HUES48 (cell line): Measurements from ENCODE around the gene NAP1L5.

Experiments used
- H3K27ac ChIP-seq: one replicate; pipeline ENCODE4 v1.7.0; 2013; ENCODE audit warnings: low read depth, low read length, inconsistent platforms
- H3K27me3 ChIP-seq: 2 replicates; pipeline ENCODE4 v1.6.1; 2013; ENCODE audit warnings: mild to moderate bottlenecking, low read length; ENCODE audit not compliant: control insufficient read depth, insufficient read depth
- H3K36me3 ChIP-seq: 2 replicates; pipeline ENCODE4 v1.6.1; 2013; ENCODE audit warnings: low read length; ENCODE audit not compliant: control insufficient read depth, insufficient read depth
- H3K4me1 ChIP-seq: 2 replicates; pipeline ENCODE4 v1.6.1; 2013; ENCODE audit warnings: mild to moderate bottlenecking, low read length; ENCODE audit not compliant: control insufficient read depth, insufficient read depth
- H3K4me3 ChIP-seq: 2 replicates; pipeline ENCODE4 v1.5.1; 2013; ENCODE audit warnings: mild to moderate bottlenecking, low read depth, low read length
- H3K9ac ChIP-seq: 2 replicates; pipeline ENCODE4 v1.6.1; 2013; ENCODE audit warnings: mild to moderate bottlenecking, low read depth, low read length, moderate library complexity
- H3K9me3 ChIP-seq: 2 replicates; pipeline ENCODE4 v1.6.1; 2013; ENCODE audit warnings: low read length; ENCODE audit not compliant: control insufficient read depth, insufficient read depth

The NAP1L5 gene

DNA sequence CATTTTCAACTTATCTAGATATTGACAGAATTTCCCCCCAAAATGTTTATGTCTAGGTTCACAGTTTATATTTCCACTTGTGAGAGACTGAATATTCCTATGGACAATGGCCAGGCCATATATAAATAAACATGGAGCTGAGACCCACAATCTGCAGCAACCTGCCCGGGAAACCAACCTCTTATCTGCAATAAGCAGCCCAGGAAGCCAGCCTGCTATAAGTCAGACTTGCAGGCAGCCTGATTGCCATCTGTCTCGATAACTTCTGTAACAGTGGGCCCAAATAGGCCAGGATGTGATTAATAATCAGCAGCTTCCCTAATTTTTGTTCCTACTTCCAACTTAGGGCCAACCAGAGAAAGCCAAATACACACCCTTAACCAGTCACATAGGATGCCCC lies 5.2 kb upstream of the NAP1L5 start:
- H3K9me3 ChIP-seq, result no peaks in the 10 kb centered on the region

DNA sequence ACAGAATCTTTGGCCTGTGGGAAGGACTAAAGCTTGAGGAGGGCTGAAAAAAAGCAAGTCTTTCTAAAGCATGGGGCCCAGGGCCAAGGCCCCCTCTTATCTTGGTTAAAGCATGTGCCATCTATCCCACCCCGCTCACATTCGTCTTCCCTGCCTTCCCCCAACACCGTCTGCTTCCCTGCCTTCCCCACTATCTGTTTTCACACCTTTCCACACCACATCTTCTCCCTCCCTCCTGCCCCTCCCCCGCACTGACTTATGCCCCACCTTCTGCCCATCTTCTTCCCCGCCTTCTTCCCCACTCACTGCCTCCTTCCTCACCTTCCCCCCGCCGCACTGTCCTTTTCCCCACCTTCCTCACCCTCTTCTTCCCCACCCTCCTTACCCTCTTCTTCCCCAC lies 890 bp upstream of the NAP1L5 start:
- Histone ChIP-seq H3K27me3 (no peaks in the 10 kb centered on the region), H3K4me1 (no peaks in the 10 kb centered on the region), H3K36me3 (no peaks in the 10 kb centered on the region), H3K9me3 (no peaks in the 10 kb centered on the region), H3K9ac (no peak overlapping the region), H3K4me3 (no peak overlapping the region), H3K27ac (no peak overlapping the region)

More for the DNA sequence above, 5.2 kb upstream of the NAP1L5 start:
- H3K27ac ChIP-seq, result no peak overlapping the region
- no peaks in the 10 kb centered on the region for H3K36me3 ChIP-seq
- no peak overlapping the region for H3K4me3 ChIP-seq
- 0 out of 2 replicates have a peak, but pooled peaks cover 3% of the 10 kb centered on the region for H3K4me1 ChIP-seq
- H3K9ac ChIP-seq, result no peak overlapping the region
- no peaks in the 10 kb centered on the region for H3K27me3 ChIP-seq

DNA sequence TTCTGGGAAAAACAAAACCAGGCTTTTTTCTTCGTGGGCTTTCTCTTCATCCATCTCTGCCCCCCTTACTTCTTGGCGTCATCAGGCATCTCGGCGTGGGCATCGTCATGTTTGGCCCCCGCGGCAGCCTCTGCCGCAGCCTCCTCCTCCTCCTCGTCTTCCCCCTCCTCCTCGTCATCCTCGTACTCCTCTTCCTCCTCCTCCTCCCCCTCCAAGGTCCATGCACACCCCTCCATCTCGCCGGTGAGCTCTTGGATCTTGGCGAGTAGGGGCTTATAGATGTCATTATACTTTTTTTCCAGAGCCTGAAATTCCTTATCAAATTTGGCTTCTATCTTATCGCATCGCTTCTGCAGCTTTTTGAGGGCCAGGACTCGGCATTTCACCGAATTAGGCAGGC lies 488 bp downstream of the NAP1L5 start:
- H3K36me3 ChIP-seq, result no peaks in the 10 kb centered on the region
- H3K9me3 ChIP-seq, result no peaks in the 10 kb centered on the region
- H3K27ac ChIP-seq, result no peak overlapping the region
- no peaks in the 10 kb centered on the region for H3K4me1 ChIP-seq
- peak overlapping the region; percentile 75 for H3K4me3 ChIP-seq
- H3K27me3 ChIP-seq, result no peaks in the 10 kb centered on the region
- H3K9ac ChIP-seq, result no peak overlapping the region

DNA sequence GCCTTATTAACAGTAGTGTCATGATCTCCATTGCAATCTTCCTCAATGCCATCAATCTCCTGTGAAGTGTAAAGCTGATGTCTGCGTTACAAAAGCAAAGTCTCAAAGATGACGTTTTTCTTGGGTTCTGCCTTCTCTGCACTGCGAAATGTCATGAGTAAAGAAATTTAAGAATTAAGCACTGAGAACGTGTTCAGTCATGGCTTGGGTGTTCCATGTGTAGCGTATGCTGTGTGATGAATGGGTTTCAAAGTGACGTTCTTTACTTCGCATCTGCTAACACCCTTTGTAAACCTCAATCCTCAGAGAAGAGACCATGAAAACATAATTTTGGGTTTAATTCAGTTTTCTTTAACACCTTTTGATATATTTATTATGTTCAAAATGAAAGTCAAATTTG lies 999 bp downstream of the NAP1L5 start:
- Histone ChIP-seq H3K27me3 (no peaks in the 10 kb centered on the region), H3K9ac (no peak overlapping the region)

DNA sequence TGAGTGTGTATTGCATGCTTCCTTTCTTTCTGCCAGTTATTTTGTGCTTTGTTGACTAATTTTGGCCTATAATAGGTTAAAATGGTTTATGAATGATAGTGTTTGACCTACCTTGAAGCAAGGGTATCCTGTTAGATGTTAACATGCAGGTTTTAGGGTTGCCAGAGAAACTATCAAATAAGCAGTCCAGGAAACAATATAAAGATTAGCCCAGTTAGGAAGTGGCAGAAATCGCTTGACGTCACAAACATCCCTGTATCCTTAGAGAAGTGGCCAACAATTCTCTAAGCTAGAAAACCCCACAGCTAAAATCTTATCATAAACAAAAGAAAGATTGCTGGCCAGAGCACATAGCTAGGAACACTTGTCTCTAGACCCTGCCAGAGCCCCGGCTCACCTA lies 3.8 kb downstream of the NAP1L5 start:
- Histone ChIP-seq H3K4me1 (0 out of 2 replicates have a peak, but pooled peaks cover 4% of the 10 kb centered on the region), H3K36me3 (no peaks in the 10 kb centered on the region), H3K27me3 (no peaks in the 10 kb centered on the region), H3K4me3 (no peak overlapping the region), H3K9me3 (no peaks in the 10 kb centered on the region), H3K9ac (no peak overlapping the region), H3K27ac (no peak overlapping the region)

More for the DNA sequence above, 999 bp downstream of the NAP1L5 start:
- Histone ChIP-seq H3K9me3 (no peaks in the 10 kb centered on the region), H3K36me3 (no peaks in the 10 kb centered on the region), H3K4me1 (no peaks in the 10 kb centered on the region), H3K27ac (no peak overlapping the region), H3K4me3 (no peak overlapping the region)

DNA sequence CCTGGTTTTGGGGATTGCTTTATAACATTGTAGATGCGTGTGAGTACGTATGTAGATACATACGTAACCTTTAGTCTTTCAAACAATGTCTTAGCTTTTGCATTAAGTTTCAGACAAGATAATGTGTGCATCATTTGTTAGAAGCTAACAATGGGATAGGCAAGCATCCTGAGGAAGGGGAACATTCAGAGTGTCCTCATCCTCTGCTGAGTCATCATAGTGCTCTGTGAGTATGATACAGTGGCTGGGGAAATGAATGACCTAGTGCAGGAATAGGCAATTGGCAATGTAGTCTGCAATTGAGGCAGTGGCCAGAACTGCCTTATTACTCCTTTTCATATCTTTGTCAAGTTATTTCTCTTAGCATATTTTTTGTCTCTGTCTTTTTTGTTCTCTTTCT lies 7.3 kb downstream of the NAP1L5 start:
- Histone ChIP-seq H3K9ac (no peak overlapping the region), H3K27ac (no peak overlapping the region), H3K27me3 (no peaks in the 10 kb centered on the region), H3K4me3 (no peak overlapping the region), H3K4me1 (0 out of 2 replicates have a peak, but pooled peaks cover 4% of the 10 kb centered on the region), H3K9me3 (no peaks in the 10 kb centered on the region), H3K36me3 (no peaks in the 10 kb centered on the region)

DNA sequence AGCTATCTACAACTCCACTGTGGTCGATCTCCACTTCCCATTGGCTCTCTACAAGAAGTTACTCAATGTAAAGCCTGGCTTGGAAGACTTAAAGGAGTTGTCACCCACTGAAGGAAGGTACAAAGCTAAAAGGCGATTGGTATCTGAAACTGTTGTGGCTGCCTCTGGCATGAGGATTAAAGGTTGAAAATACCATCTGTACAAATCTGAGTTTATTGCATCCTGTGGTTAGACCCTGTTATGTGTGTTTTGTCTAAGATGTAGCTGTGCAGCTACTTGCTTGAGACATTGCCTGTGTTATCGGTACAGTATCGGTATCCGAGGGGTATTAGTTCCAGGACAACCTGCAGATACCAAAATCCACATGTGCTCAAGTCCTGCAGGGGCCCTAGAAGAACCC lies 16.4 kb downstream of the NAP1L5 start:
- H3K9ac ChIP-seq, result no peak overlapping the region
- no peaks in the 10 kb centered on the region for H3K9me3 ChIP-seq
- no peaks in the 10 kb centered on the region for H3K27me3 ChIP-seq
- H3K36me3 ChIP-seq, result no peaks in the 10 kb centered on the region
- no peak overlapping the region for H3K4me3 ChIP-seq
- H3K27ac ChIP-seq, result no peak overlapping the region
- no peaks in the 10 kb centered on the region for H3K4me1 ChIP-seq

DNA sequence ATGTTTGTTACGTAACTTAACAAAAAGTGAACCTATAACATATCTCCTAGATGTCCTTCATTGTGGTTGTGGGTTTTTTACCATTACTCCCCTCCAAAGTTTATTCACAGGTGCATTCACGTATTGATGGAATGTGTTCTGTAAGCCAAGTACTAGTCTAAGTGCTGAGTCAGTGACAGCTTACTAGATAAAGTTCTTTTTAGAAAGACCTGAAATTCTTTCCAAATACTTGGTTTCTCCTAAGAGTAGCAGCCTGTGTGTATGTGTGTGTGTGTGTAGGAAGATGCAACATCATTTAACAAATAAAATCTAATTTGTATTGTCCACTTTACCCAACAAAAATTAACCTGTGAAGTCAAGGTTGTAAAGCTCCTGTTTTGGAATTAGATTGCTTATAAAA lies 22.1 kb downstream of the NAP1L5 start:
- Histone ChIP-seq H3K4me3 (no peak overlapping the region), H3K9ac (no peak overlapping the region), H3K9me3 (no peaks in the 10 kb centered on the region), H3K4me1 (no peaks in the 10 kb centered on the region), H3K27me3 (no peaks in the 10 kb centered on the region), H3K36me3 (no peaks in the 10 kb centered on the region), H3K27ac (no peak overlapping the region)

DNA sequence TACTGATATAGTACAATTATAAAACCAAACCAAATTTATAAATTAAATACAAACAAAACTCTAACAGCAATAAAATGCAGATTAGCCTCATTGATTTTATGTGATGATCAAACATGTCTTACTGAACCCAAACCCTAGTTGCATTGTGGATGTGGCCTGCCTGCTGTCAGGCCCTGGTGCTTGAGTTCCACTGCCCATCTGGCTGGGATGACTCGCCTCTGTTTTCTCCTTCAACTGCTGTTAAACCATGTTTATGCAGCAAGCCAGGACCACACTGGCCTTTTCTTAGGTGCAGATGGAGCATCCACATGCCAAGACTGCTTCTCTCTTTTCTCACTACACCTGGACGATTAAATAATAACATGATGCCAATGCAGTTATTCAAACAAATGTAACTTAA lies 22.6 kb downstream of the NAP1L5 start:
- Histone ChIP-seq H3K9me3 (no peaks in the 10 kb centered on the region), H3K9ac (no peak overlapping the region), H3K36me3 (no peaks in the 10 kb centered on the region), H3K4me3 (no peak overlapping the region), H3K27me3 (no peaks in the 10 kb centered on the region), H3K27ac (no peak overlapping the region), H3K4me1 (no peaks in the 10 kb centered on the region)

DNA sequence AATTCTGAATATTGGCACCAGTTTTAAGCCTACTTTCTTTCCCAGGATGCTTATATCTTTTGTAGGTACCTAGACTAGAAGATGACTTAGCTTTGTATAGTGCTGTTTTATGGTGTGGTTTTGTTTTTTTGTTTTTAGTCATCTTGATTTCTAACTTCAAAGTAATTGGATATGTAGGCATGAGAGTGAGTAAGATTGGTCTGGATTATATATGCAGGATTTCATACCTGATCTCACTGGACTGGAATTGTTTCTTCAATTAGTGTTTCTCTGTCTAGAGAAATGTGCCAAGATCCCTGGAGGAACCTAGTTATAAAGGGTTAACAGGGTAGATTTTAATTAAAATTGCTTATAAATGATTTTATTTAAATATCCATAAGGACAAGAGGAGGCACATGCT lies 23.1 kb downstream of the NAP1L5 start:
- Histone ChIP-seq H3K9ac (no peak overlapping the region), H3K27ac (no peak overlapping the region), H3K4me1 (no peaks in the 10 kb centered on the region), H3K36me3 (no peaks in the 10 kb centered on the region), H3K9me3 (no peaks in the 10 kb centered on the region), H3K27me3 (no peaks in the 10 kb centered on the region), H3K4me3 (no peak overlapping the region)

DNA sequence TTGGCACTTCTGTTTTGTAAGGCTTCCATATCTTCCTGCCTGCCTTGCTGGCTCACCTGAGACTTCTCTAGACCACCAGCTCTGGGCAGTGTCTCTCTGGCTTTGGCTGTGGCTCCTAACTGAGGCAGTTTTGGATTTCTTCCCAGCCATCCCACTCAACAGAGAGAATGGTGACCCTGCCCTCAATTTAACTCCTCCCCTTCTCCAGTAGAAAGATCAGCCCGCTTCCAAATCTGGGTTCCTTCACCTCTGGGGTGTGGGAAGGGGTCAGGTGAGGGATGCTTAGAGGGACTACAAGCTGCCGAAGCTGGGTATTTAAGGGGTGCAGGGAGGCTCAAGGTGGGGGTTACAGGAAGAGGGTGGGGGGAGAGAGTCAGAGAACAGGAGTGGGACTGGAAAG lies 23.7 kb downstream of the NAP1L5 start:
- Histone ChIP-seq H3K4me1 (no peaks in the 10 kb centered on the region), H3K9me3 (no peaks in the 10 kb centered on the region), H3K4me3 (no peak overlapping the region), H3K36me3 (no peaks in the 10 kb centered on the region), H3K27ac (no peak overlapping the region), H3K9ac (no peak overlapping the region), H3K27me3 (no peaks in the 10 kb centered on the region)

DNA sequence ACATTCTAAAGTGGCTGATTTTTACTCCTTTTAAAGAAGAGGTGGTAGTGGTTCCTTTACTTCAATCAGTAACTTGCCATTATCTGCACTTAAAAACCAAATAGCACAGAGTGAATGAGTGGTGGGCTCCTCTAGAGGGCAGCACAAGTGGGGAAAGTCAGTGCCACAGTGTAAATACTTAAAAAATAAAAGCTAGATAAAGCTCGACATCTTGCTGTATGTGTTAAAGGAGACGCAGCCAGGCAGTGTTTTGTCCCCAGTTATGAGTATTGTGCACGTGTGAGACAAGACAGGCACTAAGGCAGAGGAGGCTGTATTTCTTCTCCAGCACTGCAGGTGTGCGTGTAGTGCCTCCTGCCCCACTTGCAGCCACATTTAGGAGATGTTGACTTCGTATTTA lies 24.6 kb downstream of the NAP1L5 start:
- Histone ChIP-seq H3K27me3 (no peaks in the 10 kb centered on the region), H3K27ac (no peak overlapping the region), H3K9me3 (no peaks in the 10 kb centered on the region), H3K4me1 (no peaks in the 10 kb centered on the region), H3K36me3 (no peaks in the 10 kb centered on the region), H3K9ac (no peak overlapping the region), H3K4me3 (no peak overlapping the region)
